NOMO-1 treated with dmso at 0.1 percent for 144 hours (cell line): ENCODE measurements around the gene MTCH1.

Experiments
- DNase-seq: peaks from one replicate; lab custom pipeline; 2025; ENCODE audit not compliant: unreplicated experiment; lab: John Stamatoyannopoulos, UW

MTCH1 gene

DNA sequence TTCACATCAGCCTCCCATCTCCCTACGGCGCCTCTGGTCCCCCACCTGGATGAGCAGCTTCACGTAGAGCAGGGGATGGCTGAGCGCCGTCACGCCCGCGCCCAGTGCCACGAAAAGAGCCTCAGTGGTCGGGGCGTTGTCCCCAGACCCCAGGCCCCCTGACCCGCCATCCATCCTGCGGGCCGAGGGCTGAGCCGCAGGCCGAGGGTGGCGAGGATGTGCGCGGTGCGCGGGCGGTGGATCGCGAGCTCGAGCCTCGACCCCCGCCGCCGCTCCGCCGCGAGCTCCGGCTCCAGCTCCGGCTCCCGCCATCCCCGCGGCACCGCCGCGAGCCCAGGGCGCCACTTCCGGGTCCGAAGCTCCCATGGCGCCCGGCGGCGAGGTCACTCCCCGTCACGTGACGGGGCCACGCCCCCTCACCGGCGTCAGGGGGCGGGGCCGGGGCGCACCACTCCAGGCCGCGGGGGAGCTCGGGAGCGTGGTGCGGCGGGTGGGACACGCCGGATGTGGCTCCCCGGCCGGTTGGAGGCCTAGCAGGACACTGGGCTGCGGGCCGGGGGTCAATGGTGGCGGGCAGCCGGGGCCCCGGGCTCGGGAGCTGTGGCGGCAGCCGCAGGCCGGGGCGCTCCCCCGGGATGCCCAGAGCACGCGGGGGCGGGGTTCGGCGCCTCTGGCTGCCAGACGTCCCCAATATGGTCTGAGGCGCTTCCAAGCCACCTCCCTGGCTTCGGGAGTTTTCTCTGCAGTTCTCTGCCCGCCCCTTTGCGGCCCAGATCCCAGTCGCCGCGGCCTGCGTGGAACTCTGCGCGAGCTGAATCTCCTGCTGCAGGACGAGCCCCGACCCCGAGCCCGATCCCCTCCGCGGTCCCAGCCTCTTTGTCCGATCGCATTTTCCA, at the start of gene MTCH1:
Gene MTCH1 (minus strand): TSS at position 389 of the 896 bp plus-strand sequence. CDS start 23 bp downstream, at position 366.
- peak; percentile 76 for DNase-seq

- no peak for DNase-seq
These were observed 48.1 kb upstream of the MTCH1 start for GRCh38 chr6:37033819-37034795.

- DNase-seq, result no peak
These were observed 47.3 kb upstream of the MTCH1 start for GRCh38 chr6:37033255-37033654.

- DNase-seq, result no peak
These were observed 46.2 kb upstream of the MTCH1 start for GRCh38 chr6:37032239-37032638.

GRCh38 chr6:37030599-37030998, 44.6 kb upstream of the MTCH1 start:
- no peak for DNase-seq

DNA sequence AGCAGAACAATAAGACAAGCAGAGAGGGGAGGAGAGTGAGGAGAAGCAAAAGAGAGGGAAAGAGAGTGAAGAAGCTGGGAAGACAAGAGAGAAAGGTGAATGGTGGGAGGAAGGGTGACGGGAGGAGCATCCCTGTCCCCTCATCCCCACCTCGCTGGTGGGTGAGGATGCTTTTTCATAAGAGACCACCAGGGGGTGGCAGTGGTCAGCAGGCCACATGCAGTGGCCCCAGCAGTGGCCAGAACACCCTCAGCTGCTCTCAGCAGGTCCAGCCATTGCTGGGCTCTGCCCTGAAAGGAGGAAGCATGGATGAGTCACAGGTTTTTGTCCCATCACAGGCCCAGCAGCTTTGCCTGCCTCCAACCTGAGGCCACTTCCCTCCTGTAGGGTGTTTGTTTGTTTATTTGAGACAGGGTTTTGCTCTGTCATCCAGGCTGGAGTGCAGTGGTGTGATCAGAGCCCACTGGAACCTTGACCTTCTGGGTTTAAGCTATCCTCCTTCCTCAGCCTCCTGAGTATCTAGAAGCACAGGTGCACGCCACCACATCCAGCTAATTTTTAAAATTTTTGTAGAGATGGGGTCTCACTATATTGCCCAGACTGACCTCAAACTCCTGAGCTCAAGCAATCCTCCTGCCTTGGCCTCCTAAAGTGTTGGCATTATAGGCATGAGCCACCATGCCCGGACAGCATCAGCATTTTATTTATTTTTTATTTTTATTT, 43.4 kb upstream of the MTCH1 start:
- DNase-seq, result peak; percentile 88

GRCh38 chr6:37027811-37028469, 41.9 kb upstream of the MTCH1 start:
- DNase-seq, result no peak

GRCh38 chr6:37027036-37027720, 41.2 kb upstream of the MTCH1 start:
- DNase-seq, result no peak

- no peak for DNase-seq
These were observed 39.8 kb upstream of the MTCH1 start for GRCh38 chr6:37025621-37026466.

DNA sequence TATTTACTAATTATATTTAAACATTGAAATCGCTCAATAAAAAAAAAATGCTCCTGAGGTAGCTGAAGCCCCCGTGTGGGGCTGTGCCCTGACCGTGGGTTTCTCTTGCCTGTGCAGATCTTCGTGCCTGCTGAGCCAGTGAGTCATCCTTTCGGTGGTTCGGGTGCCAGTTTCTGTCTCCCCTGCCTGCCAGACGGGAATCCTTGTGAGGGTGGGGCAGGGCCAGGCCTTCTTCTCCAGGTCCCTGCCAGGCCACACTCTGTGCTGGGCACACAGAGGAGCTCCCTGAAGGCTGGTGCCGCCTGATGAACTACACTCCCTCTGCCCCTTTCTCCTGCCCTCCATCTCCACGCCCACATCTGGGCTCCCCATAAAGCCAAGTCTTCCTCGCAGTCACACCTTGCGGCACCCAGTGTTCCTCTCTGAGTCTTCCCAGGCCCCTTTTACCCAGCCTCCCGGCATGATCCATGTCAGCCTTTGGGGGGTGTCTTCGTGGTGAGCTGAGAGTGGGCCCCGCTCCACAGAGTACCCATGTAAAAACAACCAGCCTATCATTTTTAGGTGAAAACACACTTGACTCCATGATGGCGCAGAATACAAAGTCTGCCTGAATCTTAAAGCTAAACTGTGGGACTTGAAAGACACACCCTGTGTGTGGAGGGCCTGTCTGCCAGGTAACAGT, 38.8 kb upstream of the MTCH1 start:
- DNase-seq, result no peak

DNA sequence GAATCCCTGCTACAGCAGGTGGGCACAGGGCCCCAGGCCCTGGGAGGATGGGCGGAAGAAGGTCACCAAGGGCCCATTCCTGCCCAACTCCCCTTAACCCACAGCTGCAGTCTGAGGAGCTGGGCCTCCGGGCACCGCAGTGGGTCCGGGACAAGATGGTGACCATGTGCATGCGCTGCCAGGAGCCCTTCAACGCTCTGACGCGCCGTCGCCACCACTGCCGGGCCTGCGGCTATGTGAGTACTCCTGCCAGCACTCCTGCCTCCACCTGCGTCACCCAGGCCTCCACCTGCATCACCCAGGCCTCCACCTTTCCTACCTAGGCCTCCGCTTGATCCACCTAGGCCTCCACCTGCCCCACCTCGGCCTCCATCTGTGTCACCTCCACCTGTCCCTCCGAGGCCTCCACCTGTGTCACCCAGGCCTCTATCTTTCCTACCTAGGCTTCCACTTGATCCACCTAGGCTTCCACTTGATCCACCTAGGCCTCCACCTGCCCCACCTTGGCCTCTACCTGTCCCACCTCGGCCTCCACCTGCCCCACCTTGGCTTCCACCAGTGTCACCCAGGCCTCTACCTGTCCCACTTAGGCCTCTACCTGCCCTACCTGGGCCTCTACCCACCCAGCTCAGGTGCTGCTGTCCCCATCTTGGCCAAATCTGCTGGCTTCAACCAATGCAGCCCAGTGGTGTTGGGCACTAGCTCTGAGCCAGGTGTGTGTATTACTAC, 36.3 kb upstream of the MTCH1 start:
- DNase-seq, result no peak

- no peak for DNase-seq
These were observed 35.5 kb upstream of the MTCH1 start for GRCh38 chr6:37021356-37022129.

DNA sequence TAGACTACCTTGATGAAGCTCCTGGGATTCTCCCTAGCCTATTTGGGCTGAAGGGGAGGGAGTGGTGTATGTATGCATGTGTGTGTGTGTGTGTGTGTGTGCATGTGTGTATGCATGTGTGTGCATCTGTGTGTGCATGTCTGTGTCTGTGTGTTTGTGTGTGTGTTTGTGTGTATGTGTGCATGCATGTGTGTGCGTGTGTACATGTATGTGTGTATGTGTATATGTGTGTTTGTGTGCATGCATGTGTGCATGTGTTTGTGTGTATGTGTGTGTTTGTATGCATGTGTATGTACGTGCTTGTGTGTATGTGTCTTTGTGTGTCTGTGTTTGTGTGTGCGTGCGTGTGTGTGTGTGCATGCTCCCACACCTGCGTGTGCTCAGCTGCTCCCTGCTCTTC, 34.8 kb upstream of the MTCH1 start:
- DNase-seq, result no peak

DNA sequence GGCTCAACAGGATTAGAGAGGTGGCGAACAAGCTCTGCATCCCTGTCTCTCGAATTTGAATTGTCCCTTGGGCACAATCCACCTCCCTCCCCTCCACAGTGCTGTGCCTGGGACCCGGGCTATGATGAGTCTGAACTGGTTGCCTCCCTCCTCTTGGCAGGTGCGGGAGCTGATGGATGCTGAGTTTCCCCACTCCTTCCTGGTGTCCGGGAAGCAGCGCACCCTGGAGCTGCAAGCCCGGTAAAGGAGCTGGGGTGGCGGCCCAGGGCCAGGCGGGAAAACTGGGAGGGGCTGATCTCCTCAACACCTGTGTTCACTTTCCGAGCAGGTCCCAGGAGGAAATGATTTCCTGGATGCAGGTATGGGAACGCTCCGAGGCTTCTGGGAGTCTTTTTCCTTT, 34.4 kb upstream of the MTCH1 start:
- no peak for DNase-seq

GRCh38 chr6:37019065-37019450, 33.1 kb upstream of the MTCH1 start:
- no peak for DNase-seq

- peak; percentile 79 for DNase-seq
These were observed 32.4 kb upstream of the MTCH1 start for GRCh38 chr6:37018198-37019064.
